Skin epidermis (tissue), 12 donors: ENCODE data around the gene PPP1R11.
"Not testable (repeated sequence)": the region's sequence is repeated elsewhere in the genome, so short reads cannot be mapped to it uniquely, and the experiment has no call there.

Experiments used
- H3K27ac ChIP-seq, 21 experiments: fragments of 200-600 bp; sonication (generic) in 11 of 21; one replicate each; pipeline ENCODE4 v1.5.0; 2020; ENCODE audit warnings: mild to moderate bottlenecking in 3 of 21, inconsistent platforms in 2 of 21, moderate library complexity in 2 of 21
- H3K4me3 ChIP-seq, 7 experiments: fragments of 200-600 bp; sonication (generic) in 2 of 7; one replicate each; pipeline ENCODE4 v1.5.0; 2020; ENCODE audit warnings: inconsistent platforms in 2 of 7, mild to moderate bottlenecking in 2 of 7, moderate library complexity in 1 of 7

PPP1R11 gene

DNA sequence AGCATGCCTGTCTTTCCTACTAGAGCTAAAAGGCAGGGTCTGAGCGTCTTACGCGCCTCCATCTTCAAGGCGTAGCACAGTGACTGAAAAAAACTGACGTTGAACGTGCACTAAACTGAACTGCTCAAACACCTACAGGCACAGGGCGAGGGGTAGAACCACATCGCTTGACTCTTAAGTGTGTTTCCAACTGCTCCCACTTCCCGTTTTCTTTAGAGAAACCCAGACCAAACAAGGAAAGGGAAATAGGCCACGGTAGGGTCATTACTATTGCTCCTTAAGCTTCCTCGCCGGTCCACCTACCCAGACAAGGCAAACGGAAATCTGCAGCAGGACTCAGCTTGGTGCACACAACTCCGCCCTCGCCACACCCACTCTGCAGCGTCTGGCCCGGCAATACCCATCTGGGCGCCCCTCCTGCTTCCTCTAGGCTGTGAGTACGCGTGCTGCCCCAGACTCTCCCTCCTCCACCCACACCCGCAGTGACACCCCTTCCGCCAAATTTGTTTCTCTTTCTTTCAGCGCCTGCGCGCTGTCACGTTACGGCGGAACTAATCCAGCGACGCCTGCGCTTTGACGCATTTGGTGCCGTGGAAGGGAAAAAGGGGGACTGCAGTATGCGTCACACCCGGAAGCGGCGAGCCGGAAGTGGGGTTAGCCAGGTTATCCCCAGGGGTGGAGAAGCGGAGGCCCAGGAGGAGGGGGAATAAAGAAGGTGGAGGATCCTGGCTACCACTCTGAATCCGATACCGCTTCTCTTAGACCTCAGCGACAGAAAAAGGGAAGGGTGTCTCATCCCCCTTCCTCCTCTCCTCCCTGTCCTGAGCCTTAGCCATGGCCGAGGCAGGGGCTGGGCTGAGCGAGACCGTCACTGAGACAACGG, at the start of gene PPP1R11:
Gene PPP1R11 (plus strand): TSS at position 622 of the 883 bp plus-strand sequence. CDS start 213 bp downstream, at position 835.
- Histone ChIP-seq H3K4me3 (peak within 1 kb of the TSS; percentile 49 to 77 (median 72)), H3K27ac (peak within 1 kb of the TSS; percentile 73 to 95 (median 86))

GRCh38 chr6:30019819-30020218, 47.2 kb upstream of the PPP1R11 start:
- no peak overlapping the region for H3K4me3 ChIP-seq
- H3K27ac ChIP-seq, result no peak overlapping the region

DNA sequence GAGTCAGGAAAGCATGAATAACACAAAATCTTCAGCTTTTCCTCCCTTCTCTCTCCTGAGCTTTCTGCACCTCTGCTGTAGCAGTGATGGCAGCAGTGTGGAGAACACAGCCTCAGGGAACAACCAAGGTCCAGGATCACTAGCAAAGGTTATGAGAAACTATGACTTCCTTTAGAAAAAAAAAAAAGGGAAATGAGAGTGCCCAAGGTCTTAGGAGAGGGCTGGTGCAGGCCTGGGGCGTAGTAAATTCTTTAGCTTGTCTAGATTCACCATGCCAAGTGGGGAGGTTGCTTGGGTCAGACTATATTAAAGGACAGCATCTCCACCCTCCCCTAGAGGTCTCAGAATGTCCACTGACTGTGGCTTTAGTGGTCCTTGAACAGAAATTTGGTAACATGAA, 46.4 kb upstream of the PPP1R11 start:
- no peak overlapping the region for H3K4me3 ChIP-seq
- H3K27ac ChIP-seq, result no peak overlapping the region

DNA sequence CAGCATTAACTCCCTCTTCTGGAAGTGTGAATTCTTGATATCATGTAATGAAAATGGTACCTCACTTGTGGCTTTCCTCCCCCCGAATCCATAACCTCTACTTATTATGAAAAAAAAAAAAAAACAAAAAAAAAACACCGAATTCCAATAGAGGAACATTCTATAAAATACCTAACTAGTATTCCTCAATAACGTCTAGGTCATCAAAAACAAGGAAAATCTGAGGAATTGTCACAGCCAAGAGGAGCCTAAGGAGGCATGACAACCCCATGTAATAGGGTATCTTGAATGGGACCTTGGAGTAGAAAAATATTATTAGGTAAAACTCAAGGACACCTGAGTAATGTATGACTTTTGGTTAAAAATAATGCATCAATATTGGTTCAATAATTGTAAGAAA, 44.8 kb upstream of the PPP1R11 start:
- Histone ChIP-seq H3K4me3 (no peak overlapping the region), H3K27ac (no peak overlapping the region)

DNA sequence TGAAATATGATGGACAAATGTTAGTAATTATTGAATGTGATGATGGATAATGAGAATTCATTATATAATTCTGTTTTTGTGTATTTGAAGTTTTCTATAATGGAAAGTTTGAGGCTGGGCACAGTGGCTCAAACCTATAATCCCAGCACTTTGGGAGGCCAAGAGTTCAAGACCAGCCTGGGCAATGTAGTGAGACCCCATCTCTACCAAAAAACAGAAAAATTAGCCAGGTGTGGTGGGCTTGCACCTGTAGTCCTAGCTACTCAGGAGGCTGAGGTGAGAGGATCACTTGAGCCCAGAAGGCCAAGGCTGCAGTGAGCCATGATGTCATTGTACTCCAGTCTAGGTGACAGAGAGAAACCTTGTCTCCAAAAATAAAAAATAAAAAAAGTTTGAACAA, 44.3 kb upstream of the PPP1R11 start:
- not testable (repeated sequence) for H3K27ac ChIP-seq, H3K4me3 ChIP-seq

DNA sequence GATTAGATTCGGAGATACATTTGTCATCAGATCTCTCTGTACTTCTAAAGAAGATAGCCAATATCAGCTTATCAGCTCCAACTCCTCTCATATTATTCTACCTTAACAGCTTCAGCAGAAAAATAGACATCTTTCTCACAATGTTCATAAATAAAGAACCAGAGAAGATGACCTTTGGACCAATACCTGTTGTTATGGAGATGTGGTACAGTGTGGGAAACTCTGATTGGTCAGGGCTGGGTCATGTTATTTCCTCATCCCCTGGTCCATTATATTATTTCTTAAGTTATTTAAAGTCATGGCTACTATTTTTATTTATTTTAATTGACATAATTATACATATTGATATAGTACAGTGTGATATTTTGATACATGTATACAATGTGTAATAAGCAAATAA, 41.8 kb upstream of the PPP1R11 start:
- H3K27ac ChIP-seq, result no peak overlapping the region
- no peak overlapping the region for H3K4me3 ChIP-seq

- Histone ChIP-seq H3K4me3 (no peak overlapping the region), H3K27ac (no peak overlapping the region)
These were observed 37.4 kb upstream of the PPP1R11 start for GRCh38 chr6:30029588-30029987.

GRCh38 chr6:30031381-30031780, 35.6 kb upstream of the PPP1R11 start:
- no peak overlapping the region for H3K4me3 ChIP-seq
- H3K27ac ChIP-seq, result no peak overlapping the region

DNA sequence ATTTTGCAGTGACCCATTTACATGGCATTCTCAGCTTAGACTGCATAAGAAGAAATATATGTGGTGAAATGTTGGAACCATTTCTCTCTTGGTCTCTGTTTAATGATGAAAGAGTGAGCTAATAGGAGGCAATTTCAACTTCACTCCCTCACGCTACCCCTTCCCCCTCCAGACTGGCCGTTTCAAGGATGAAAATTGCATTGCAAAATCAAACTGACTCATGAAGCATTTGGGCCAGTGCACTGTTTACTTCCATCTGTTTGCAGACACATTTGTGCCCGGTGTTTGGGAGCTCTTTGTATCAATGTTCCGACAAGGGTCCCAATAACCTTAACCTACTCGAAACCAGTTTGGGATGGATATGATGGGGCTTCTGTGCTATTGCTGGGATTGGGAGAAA, 33.6 kb upstream of the PPP1R11 start:
- H3K27ac ChIP-seq, result not testable (repeated sequence)

DNA sequence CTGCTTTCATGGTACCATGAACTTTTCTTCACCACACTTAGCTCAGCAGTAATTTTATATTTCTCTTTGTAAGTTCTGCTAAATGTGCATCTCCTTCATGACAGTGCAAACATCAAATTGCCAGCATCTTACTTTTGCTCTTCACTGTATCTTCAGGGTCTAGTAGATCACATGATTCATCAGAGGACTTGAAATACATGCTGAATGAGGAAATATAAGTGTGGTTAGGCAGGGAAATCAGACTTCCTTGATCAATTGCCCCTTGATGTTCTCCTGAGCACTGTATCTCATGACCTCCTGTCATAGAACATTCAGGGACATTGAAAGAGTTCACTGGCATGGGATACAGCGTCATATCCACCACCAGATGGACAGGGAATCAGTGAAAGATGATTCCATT, 31.2 kb upstream of the PPP1R11 start:
- Histone ChIP-seq H3K4me3 (no peak overlapping the region), H3K27ac (no peak overlapping the region)

More for the DNA sequence above, 33.6 kb upstream of the PPP1R11 start:
- not testable (repeated sequence) for H3K4me3 ChIP-seq

GRCh38 chr6:30037182-30037788, 29.7 kb upstream of the PPP1R11 start:
- Histone ChIP-seq H3K4me3 (no peak overlapping the region), H3K27ac (no peak overlapping the region)

DNA sequence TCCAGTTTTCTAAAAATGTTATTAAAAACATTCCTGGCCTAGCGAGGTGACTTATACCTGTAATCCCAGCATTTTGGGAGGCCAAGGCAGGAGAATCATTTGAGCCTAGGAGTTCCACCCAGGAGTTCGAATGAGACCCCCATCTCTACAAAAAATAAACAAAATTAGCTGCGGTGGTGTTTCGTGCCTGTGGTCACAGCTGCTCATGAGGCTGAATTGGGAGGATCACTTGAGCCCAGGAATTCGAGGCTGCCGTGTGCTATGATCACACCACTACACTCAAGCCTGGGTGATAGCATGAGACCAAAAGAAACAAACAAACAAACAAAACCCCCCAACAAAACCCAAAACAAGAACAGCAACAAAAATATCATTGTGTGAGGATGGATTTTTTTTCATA, 25.8 kb upstream of the PPP1R11 start:
- Histone ChIP-seq H3K27ac (no peak overlapping the region), H3K4me3 (no peak overlapping the region)

DNA sequence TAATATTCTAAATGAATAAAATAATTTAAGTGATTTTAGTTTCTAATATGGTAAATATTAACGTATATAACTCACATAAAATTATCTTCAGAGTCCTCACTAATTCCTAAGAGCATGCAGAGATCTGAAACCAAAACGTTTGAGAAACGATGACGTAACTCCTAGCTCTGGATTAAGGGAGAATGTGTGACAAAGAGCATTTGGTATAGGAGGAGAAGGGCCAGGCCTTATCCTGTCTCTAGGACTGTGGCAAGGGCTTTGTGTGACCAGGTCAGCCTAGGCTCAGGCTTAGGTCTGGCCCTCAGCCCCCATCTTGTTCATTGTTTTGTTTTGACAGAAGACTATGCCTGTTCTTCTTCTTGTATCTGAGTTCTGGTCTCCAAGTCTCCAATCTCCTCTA, 25.2 kb upstream of the PPP1R11 start:
- H3K4me3 ChIP-seq, result no peak overlapping the region

GRCh38 chr6:30042476-30042875, 24.5 kb upstream of the PPP1R11 start:
- no peak overlapping the region for H3K27ac ChIP-seq

More for the DNA sequence above, 25.2 kb upstream of the PPP1R11 start:
- H3K27ac ChIP-seq, result no peak overlapping the region

DNA sequence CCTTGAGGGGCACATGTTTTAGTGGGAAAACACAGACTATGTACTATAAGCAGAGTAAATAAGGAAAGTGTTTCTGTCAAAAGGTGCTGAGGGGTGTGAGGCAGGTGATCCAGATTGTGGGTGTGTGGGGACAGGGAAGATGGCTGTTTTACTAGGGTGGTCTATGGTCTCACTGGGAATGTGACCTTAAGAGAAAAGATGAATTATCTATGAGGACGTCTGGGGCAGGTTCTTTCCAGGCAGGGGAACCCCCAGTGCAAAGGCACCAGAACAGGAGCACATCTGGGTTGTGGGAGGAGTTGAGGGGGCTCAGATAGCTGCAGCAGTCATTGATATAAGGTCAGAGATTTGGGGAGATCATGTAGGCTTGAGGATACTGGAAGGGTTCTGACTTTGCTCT, 24.1 kb upstream of the PPP1R11 start:
- H3K27ac ChIP-seq, result no peak overlapping the region
- H3K4me3 ChIP-seq, result no peak overlapping the region

More at GRCh38 chr6:30042476-30042875, 24.5 kb upstream of the PPP1R11 start:
- H3K4me3 ChIP-seq, result no peak overlapping the region

DNA sequence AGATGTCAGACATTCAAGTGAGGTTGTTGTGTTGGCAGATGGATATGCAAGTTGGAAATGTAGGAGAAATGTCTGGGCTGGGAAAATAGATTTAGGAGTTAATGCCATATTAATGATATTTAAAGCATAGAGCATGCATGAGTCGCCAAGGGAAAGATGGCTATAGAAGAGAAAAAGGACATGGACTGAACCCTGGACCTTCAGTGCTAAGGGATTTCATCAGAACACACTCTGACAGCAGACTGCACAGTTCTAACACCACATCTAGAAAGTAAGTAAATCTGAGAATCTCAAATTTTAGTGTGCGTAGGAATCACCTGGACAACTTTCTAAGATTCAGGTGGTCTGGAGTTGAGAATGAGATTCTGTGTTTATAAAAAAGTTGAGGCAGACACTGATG, 23.3 kb upstream of the PPP1R11 start:
- H3K4me3 ChIP-seq, result no peak overlapping the region
- H3K27ac ChIP-seq, result no peak overlapping the region

DNA sequence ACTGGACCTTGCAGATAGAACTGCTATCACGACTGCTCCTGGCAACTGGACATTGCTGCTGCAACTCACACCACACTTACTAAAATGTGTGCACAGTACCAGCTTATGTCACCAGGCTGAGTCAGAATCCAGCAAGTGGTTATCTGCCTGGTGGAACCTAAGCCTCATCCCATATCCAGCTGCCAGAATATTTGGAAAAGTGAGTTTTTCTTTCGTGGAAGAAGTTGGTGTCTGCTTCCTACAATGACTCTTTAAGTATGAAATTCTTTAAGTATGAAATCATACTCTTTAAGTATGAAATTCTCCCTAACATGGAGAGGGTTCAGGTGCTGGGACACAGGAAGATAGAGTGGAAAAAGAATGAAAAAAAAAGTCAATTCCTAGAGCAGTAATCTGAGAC, 22.4 kb upstream of the PPP1R11 start:
- Histone ChIP-seq H3K4me3 (no peak overlapping the region), H3K27ac (no peak overlapping the region)

- Histone ChIP-seq H3K4me3 (no peak overlapping the region), H3K27ac (no peak overlapping the region)
These were observed 19.8 kb upstream of the PPP1R11 start for GRCh38 chr6:30047220-30047619.

- Histone ChIP-seq H3K4me3 (no peak overlapping the region), H3K27ac (no peak overlapping the region)
These were observed 13.3 kb upstream of the PPP1R11 start for GRCh38 chr6:30053682-30054081.

- no peak overlapping the region for H3K4me3 ChIP-seq
- H3K27ac ChIP-seq, result no peak overlapping the region
These were observed 11.5 kb upstream of the PPP1R11 start for GRCh38 chr6:30055513-30055912.

DNA sequence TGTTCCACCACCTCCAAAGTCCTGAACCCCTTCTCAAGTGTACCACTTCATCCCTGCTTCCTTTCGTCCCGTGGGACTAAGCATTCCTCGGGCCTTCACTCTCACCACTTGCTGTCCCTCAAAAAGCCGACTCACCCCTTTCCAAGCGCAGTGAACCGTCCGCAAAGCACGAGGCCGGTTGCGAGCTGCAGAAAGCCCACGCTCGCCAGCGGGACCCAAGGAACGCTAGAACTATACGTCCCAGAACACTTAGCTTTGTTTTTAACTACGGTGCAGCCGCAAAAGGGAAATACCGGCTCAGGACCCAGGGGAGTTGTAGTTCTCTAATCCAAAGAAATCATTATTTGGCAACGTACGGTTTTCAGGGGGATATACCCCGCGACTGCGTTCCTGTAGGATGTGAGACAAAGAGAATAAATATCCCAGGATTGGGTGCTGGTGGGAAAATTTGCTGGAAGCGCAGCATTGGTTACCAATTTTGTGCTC, 6.3 kb upstream of the PPP1R11 start:
- Histone ChIP-seq H3K27ac (peak overlapping the region; percentile 12 to 95 (median 90)), H3K4me3 (peak overlapping the region; percentile 59 to 92 (median 76))
